GM19395 (cell line): Measurements from ENCODE around the gene KCNMB1.
A peak's percentile ranks its signal among the peaks of the same experiment; 100 is the strongest.

Experiments
- ATAC-seq: cut with Tn5 transposase; IDR thresholded peaks from one replicate; pipeline ENCODE4 v1.9.1; 2021; ENCODE audit warnings: mild to moderate bottlenecking, moderate library complexity; ENCODE audit not compliant: unreplicated experiment

The KCNMB1 gene

DNA sequence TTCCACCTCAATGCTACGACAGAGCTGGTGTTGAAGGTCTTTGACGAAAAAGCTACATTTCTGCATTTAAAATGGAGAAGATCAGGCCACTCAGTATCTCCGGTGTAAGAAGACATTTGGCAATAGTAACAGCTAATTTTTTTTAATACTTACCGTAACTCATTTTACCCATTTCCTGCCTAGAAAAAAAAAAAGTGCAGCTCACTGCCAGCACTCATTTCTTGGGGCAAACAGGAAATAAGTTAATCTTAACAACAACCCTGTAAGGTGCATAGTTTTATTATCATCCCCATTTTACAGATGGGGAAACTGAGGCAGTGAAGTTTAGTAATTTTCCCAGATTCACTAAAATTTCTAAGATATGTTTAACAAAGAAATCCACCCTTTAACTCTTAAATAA, 27.4 kb upstream of the KCNMB1 start:
- ATAC-seq: no peak

DNA sequence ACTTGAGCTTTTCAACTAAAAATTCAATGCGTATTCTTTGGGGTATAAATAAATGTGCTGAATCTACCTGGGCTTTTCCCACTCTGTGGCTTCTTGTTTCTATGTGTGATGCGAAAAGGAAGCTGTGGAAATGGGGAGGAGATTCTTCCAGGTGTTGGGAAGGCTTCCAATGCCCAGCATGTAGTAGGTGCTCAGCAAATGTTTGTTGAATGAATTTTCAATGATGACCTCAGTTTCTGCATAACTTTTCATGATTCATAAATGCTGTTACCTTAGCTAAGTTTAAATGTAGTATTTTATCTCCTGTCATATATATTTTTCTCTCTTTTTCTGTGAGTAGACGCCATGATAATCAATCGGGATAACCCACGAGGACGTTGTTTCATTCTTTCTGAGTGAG, 25.6 kb upstream of the KCNMB1 start:
- no peak for ATAC-seq

DNA sequence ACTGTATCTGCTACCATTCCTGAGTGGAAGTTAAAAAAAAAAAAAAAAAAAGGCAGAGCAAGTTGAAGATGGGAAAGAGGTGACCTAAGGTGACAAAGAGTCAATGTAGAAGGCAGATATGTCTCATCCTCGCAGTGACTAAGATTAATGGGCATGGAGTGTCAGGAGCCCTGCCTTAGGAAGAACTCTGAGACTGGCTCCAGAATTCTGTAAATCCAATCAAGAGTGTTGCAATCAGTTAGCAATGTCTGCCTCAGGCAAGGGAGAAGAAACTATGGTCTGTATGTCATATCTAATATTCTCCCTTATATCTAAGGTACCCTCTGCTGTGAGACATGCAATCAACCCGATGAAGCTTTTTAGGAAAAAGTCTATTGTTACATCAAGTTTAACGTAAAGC, 24.7 kb upstream of the KCNMB1 start:
- no peak for ATAC-seq

DNA sequence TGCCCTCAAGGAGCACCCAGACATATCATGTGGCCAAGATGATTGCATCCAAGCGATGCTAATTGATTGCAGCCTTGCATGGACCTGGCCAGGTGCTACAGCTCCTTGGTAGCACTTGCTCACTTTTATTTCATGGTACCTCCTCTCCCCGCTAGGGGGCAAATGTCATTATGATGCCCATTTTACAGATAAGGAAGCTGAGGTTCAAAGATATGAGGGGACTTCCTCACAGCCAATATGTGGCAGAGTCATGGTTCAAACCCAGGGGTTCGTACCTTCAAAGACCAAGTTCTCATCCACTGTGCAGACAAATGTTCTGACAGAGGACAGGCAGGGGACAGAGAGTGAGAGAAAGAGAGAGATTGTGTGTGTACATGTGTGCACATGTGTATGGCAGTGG, 21.9 kb upstream of the KCNMB1 start:
- ATAC-seq: no peak

DNA sequence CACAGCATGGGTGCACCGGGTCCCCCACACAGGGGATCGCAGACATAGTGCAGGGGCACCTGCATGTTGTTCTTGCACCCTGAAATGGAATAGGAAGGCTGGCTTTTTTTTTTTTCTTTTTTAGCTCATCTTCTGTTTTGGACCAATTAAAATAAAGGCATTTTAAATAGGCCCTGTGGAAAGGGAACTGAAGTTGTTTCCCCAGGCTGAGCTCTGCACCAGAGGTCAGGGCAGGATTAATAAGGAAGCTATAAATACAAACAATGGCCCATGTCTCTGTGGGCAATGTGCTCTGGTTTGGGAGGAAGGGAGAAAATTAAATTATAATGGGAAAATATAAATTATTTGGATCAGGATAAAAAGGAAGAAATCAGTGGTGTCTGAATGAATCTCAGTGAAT, 21.2 kb upstream of the KCNMB1 start:
- no peak for ATAC-seq

DNA sequence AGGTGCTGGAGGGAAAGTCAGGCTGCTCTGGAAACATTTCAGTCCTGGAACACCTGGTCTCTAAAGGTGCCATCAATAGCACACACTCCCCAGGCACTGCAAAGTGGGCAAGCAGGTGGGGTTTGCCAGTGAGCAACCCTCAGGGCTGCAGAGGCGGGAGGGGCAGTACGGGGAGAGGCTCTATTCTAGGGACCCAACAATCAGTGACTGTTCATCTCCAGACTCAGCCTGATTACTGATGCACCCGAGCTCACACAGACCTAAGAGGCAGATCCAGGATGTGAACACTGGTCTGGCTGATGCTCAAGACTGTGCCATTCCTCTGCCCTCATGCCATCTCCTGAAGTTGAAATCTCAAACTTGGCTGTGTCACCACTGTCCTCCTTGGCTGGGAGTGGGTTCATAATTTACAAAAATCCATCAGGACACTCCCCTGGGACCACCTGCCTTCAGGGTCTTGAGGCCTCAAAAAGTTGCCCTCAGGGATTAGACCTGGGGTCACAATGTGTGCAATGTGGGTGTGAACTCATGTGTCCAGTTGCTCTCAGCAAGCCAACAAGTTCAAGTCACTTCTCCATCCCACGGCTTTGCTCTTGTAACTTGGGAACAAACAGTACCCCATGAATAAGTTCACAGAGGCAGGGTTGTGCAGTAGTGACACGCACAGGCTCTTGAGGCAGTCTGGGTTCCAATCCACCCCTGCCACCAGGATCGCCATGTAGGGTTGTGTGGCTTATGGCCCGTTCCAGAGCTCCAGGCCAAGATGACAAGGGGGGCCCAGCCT, 19.9 kb upstream of the KCNMB1 start:
- ATAC-seq: no peak

DNA sequence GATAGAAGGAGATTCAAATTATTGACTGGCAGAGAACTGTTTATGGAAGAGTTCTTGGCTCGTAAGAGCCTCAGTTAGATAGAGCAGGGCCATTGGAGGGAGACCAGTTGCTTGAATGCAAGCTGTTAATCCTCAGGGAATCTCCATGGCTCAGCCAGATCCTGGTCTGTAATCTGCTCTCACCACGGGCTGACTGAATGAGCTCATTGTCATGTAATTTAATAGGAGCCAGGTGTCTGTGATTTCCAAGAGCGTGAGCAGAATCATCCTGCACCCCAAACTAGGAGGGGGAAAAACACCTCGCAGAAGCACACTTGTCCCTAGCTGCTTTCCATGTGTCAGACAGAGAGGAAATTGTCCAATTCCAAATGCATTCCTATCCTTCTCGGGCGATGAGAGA, 19.1 kb upstream of the KCNMB1 start:
- ATAC-seq: no peak

DNA sequence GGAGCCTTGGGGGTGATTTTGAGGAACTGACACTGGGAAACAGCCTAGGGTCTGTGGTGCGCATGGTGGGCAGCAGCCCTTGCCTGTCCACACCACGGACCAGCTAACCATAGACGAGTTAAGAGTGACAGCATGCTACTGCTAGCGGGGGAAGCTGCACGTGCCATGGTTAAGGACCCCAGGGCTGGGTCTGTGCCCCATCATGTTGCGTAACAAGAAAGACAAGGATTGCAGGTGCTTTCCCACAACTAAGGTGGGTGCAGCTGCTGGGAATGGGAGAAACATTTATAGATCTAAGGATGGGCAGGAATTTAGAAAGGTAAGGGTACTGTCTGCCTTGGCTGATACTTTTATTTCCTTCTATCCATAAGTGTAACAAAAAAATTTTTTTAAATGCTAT, 17.9 kb upstream of the KCNMB1 start:
- ATAC-seq: no peak

DNA sequence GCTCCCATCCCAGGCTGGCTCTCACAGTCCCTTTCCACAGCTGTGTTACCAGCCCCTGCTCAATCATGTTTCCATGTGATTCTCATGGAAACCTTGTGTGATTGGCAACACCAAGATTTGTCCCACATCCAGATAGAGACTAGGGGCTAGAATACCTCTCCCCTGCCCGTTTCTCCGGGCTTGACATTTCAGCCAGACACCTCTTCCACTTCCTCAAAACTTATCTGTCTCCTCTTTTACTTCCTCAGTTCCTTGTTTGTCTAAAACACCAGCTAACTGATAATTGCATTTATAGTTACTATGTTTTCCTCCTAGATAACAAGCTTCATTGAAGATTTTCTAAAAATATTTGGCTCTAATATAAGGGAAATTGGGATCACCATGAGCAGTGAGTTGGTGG, 16.6 kb upstream of the KCNMB1 start:
- ATAC-seq: no peak

DNA sequence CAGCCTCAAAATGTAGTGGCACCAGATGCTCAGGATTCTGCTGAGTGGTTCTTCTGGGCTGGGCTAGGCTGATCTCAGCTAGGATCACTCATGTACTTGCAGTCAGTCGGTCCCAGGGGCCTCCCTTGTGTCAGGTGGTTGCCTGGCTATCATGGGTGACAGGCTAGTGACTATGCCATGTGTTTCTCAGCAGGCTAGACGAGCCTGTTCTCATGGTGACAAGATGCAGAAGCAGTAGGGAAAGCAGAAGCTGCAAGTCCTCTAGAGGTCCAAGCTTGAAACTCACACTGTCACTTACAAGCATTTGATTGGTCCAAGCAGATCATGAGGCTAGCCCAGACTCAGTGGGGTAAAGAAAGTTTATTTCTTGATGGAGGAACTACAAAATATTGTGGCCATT, 15.2 kb upstream of the KCNMB1 start:
- ATAC-seq: no peak

DNA sequence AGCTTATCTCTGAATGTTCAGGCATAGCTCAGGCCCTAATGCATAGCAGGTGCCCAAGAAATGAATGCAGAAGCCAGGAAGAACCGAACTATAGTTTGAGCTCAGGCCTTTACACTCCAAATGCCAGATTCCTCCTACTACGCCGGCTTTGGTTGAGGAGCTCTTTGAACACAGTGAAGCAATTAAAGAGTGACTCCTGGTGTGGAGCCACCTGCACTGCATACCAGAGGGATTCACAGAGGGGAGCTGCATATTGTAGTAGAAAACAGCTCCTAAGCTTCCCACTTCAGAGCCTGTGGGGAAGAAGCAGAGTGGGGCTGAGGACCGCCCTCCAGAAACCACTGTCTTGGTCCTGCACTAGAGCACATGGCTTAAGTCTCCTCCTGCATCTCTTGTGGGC, 14.5 kb upstream of the KCNMB1 start:
- ATAC-seq: no peak

DNA sequence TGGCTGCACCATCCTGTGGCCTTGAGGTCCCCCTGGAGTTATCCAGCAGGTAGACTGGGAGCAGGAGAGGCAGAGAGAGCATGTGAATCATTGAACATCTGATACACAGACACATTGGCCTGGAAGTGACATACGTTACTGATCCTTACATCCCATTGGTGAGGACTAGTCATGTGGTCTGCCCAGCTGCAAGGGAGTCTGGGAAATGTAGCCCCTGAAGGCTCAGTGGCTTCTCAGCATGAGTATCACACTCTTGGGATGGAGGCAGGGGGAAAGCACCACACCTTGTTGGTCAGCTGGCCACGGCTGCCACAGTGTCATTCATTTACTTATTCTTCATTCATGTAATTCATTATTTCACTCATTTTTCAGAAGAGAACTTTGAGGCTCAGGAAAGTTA, 13.3 kb upstream of the KCNMB1 start:
- ATAC-seq: no peak

DNA sequence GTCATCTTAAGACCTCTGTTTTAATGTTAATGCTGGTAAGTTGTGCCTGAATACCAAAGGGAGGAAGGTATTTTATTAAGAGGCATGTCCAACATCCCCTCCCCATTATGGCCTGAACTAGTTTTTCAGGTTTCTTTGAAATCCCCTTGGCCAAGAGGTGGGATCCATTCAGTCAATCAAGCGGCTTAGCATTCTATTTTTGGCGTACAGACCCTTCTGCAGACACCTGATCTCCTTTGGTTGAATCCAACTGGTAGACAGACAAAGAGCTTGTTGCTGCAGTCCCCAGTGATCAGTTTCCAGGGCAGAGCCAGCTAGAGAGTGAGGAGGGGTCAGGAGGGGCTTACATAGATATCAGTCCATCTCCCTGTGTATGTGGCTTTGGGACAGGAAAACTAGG, 7.9 kb upstream of the KCNMB1 start:
- ATAC-seq: no peak

DNA sequence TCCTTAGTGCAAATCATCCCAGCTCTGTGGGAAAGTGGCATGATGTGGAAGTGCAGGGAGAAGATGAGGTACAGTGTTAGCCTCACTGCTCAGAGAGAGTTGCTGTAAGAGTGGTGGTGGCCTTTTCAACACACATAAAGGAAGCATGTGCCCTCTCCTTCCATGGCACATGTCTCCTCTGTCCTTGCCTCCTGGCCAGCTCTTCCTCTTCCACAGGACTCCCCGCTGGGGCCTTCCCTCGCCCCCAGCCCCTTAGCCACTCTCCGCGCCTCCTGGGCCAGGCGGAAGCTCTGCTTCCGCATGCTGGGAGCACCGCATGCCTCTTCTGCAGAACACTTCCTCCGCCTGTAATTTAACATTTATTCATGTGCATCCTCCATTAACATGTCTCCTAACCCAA, 4.8 kb upstream of the KCNMB1 start:
- no peak for ATAC-seq

DNA sequence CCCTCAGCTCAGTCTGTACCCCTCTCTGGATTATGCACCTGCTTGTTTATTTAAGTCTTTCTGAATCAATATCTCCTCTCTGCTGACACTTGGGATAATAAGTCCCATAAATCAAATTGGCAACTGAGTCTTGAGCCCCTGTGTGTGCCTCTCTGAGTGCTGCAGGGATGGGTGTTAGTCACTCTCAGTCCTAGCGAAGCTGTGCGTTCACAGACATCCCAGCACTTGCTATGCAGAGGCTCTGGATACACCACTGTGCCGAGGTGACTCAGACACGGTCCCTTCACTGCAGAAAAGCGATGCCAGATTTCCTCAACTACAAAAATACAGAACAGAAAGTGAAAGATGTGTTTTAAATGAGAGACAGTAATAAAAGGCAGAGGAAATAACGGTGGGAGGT, 4.1 kb upstream of the KCNMB1 start:
- ATAC-seq: peak; percentile 52

DNA sequence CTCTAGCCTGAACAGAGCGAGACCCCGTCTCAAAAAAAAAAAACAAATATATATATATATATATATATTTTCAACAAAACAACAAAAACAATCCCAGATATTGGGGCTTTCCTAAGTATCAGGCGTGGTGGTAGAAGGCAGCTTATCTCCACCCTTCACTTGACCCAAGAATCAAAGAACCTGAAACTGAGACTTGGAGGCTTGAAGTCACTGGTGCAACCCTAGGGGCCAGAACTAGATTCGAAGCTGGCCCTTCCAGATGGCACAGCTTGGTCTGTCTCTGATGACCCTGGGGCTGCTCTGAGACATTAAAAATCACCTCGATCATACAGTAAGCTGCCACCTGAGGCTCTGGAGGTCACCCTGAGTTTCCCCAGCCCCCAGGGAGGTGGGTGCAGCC, 1.3 kb upstream of the KCNMB1 start:
- no peak for ATAC-seq

DNA sequence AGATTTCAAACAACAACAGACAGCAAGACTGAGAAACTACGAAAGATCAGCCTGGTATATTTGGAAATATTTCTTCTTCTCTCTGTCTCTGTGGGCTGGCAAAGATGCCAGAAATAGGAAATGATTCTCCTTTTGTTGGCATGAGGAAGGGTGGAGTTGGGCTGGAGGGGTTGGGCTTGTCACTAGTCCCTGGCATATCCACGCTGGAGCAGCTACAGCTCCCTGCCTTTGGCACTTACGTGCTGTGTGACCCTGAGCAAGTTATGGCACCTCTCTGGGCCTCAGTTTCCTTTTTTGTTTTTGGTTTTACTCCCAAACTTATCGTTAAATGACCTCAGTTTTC, 354 bp upstream of the KCNMB1 start:
- ATAC-seq: no peak

DNA sequence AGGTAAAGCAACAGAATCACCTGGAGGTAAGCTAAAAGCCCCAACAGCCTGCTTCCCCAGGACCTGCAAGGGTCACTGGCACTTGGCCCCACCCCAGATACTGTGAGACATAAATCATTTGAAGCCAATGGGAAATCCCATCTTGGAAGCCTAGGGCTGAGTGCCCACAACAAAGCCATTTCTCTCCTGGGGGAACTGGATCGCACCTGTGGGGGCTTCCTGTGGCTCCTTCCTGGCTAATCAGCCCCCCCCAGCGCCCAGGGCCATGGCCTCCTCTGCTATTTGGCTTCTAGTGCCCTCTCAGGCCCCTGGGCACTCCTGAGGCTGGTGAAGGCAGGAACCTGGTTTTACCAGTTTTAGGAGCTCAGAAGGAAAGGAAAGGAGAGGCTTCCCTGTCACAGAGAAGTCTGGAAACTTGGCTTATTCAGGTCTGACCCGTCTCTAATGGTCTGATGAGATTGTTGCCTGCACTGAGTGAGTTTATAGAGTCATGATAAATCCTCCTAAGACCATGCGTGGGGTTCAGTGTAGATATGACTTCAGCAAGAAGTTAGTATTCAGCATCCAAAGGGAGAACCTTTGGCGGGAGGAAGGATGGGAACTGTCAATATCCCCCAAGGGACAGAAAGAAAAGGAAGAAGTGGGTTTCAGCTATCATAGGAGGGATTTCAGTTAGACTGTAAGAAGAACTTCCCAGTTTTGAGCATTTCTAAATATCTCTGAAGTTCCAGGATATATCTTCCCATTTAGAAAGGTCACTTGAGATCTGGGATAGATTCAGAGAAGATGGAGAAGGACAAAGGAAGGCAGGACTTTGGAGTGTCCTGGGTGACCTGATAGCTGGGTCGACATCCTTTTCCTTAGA, 1.2 kb downstream of the KCNMB1 start:
- no peak for ATAC-seq

DNA sequence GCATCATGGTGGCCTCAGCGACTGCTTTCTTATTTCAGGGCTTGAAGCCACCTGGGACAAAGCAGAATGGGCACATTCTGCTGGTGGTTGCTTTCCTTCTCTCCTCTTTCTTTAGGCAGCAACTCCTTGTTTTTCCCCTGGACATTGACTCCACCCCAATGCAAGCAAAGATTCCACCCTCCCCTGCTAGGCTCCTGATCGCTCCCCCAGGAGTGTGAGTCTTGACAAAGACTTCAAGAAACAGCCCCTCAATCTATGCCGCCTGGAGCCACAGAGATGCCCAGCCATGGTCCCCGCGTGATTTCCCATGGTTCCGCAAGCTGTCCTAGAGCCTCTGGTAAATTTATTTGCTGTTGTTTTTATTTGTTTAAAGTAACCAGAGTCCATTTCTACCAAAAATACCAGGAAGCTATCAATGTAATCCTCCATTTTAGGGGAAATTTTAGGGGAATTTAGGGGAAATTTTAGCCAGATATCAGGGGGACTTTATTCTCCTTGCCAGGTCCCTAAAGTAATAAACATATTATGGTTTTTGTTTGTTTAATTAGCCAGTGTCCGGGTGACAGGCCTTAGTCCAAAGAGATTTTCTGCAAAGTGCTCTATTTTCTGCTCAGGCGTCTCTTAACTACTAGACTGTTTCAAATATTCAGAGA, 2.3 kb downstream of the KCNMB1 start:
- no peak for ATAC-seq

DNA sequence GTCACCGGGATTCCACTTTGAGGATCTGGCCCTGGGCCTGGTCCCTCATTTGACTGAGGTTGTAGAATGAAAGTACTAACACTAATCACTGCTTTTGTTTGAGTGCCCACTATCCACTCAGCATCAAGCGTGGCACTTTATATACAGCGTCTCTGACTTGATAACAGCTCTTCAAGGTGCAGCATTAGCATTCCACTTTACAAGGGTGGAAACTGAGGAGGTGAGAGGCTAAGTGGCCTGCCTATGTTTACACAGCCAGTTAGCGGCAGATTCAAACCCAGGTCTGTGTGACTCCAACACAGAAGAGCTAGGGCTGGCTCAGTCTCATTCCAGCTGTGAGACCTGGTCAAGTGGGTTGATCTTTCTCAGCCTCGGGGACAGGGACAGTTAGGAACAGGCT, 5.9 kb downstream of the KCNMB1 start:
- ATAC-seq: no peak

DNA sequence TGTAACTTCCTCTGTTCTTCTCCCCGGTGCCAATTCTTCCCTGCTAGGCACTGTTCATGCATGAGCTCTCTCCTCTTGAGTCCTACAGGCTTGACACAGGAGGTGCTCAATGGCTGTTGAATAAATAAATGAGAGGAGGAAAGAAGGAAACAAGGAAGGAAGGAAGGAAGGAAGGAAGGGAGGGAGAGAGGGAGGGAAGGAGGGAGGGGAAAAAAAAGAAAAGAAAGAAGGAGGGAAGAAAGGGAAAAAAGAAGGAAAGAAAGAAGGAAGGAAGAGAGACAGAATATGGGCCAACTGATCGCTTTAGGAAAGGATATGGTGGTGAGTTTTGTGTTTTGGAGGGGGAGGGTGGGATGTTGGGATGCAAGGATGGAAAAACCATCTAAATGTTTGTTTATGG, 6.4 kb downstream of the KCNMB1 start:
- ATAC-seq: no peak

DNA sequence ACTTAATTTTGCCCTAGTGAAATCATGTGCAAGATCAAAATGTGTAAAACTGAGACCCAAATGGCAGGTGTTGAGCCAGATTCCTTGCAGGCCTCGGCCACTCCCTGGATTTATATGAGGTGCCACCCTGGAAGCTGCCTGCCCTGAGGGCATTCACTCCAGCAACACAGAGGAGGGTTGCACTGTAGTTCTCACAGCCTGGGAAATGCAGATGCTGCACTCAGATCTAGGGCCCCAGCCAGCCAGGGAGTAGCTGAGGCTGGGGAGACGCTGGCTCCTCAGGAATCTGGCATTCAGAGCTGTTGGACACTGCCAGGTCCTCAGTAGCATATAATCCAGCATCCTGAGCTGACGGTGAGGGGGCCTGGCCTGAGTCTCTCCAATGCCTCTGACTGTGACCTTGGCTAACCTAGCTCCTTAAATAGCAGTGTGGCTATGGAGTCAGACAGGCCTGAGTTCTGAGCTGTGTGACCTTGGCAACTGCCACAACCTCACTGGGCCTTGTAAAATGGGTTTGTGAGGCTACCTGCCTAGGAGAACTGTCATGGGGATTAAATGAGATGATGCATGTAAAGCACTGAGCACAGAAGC, 8.7 kb downstream of the KCNMB1 start:
- no peak for ATAC-seq
